Measurements from ENCODE around the gene WDR20. TPM values are rescaled to one million over a fixed set of nuclear protein-coding genes. Genes with fewer than 3 reads are reported as not detected.

The WDR20 gene
- total and polyA plus RNA-seq, 2 donors (not counting 3 experiments of a cell fraction or from before 2014, with no cell fraction given) = 12.2 to 22.4 TPM

GRCh38 chr14:102195446-102195845, 55.7 kb downstream of the WDR20 start:
- peaks cover 7 to 8% of the 10 kb centered on the region in 2 experiments for H3K36me3 ChIP-seq (ENCODE audit: control insufficient read depth in 2 of 2, extremely low read depth in 1 of 2, insufficient read depth in 2 of 2, low read length in 2 of 2)
- H3K4me1 ChIP-seq (ENCODE audit: control insufficient read depth, extremely low read depth, insufficient read depth, low read length) = no peaks in the 10 kb centered on the region
- no peak overlapping the region for H3K27ac ChIP-seq (ENCODE audit: insufficient read depth, low read depth, low read length)
- TF ChIP-seq MAX (IDR thresholded peaks at IDR 0.05; ENCODE audit: insufficient read depth, insufficient read length) (no peak), GATA2 (IDR thresholded peaks at IDR 0.05; ENCODE audit: insufficient read depth, insufficient read length, low read depth, low read length) (no peak), MYC (IDR thresholded peaks at IDR 0.05; ENCODE audit: low read depth, low read length) (no peak), POLR2A (IDR thresholded peaks at IDR 0.05; ENCODE audit: low read depth, low read length) (no peak), FOS (IDR thresholded peaks at IDR 0.05; ENCODE audit: borderline replicate concordance, insufficient read depth, low read length) (no peak), POLR2AphosphoS5 (IDR thresholded peaks at IDR 0.05; ENCODE audit: insufficient read depth, low read depth, low read length) (no peak), EZH2 (IDR thresholded peaks at IDR 0.05; ENCODE audit: borderline replicate concordance, low read depth, low read length, severe bottlenecking) (no peak), JUN (IDR thresholded peaks at IDR 0.05; ENCODE audit: borderline replicate concordance, insufficient read depth, insufficient read length, low read depth) (no peak), CTCF (IDR thresholded peaks at IDR 0.05; ENCODE audit: extremely low read depth in 1 of 2, insufficient read depth in 1 of 2, low read depth in 1 of 2, low read length in 2 of 2) (no peak)
- peaks cover 15% of the 10 kb centered on the region for H3K79me2 ChIP-seq (ENCODE audit: control insufficient read depth, insufficient read depth, low read length)
- FAIRE-seq = no peak
- no peaks in the 10 kb centered on the region for H3K9me3 ChIP-seq (replicated peaks; ENCODE audit: control insufficient read depth, insufficient read depth, low read length)
- no peak overlapping the region for H3K4me2 ChIP-seq (ENCODE audit: insufficient read depth, low read length)
- H4K20me1 ChIP-seq (replicated peaks; ENCODE audit: control insufficient read depth, extremely low read depth, insufficient read depth, low read length) = no peaks in the 10 kb centered on the region
- ChIA-PET CTCF (interaction anchor here (1.1 kb wide), 1 partner anchor 15 kb away, joined by 3 read pairs; no protein-coding TSS in a partner anchor), POLR2A (no interaction called here)
- H3K9ac ChIP-seq (replicated peaks; ENCODE audit: extremely low read depth, insufficient read depth, low read length) = no peak overlapping the region
- H2AFZ ChIP-seq (ENCODE audit: low read depth, low read length) = no peak overlapping the region
- intact Hi-C loops (cut with micrococcal nuclease) (no loop called here), dilution Hi-C loops (cut with MboI; ENCODE audit: extremely low pct_ligation_motif_present, low sequenced_read_pairs) (no loop called here)
- H3K9me1 ChIP-seq (replicated peaks; ENCODE audit: control insufficient read depth, extremely low read depth, insufficient read depth, low read length) = no peaks in the 10 kb centered on the region
- no peak overlapping the region for H3K4me3 ChIP-seq (replicated peaks in 1 of 3; ENCODE audit: insufficient read depth in 1 of 3, low read depth in 1 of 3, low read length in 3 of 3)
- no TSS peak for BruUV-seq (replicated peaks)
- H3K27me3 ChIP-seq (ENCODE audit: control insufficient read depth in 2 of 2, insufficient read depth in 2 of 2, low read length in 2 of 2) = no peaks in the 10 kb centered on the region
- DNase-seq (ENCODE audit: low read depth, low spot score) = no peak
